Neural cell (in vitro differentiated cells): ENCODE measurements around the gene KIT. TPM values are rescaled to one million over a fixed set of nuclear protein-coding genes. Genes with fewer than 3 reads are reported as not detected.
"Not testable (repeated sequence)": the region's sequence is repeated elsewhere in the genome, so short reads cannot be mapped to it uniquely, and the experiment has no call there.

Experiments used
- H2AFZ ChIP-seq: fragments of 200-600, 300-800 bp; sonication (generic), shearing (Covaris generic); 2 replicates; pipeline ENCODE4 v1.6.0; 2014; ENCODE audit warnings: low read depth, mild to moderate bottlenecking, antibody characterized with exemption, low read length, moderate library complexity
- H3F3A ChIP-seq: fragments of 200-600 bp; shearing (Covaris generic); 2 replicates; pipeline ENCODE4 v1.6.1; 2016; ENCODE audit warnings: mild to moderate bottlenecking, moderate library complexity, mixed read lengths, antibody characterized with exemption, low read length; ENCODE audit not compliant: insufficient read depth, poor library complexity, severe bottlenecking
- H3K27ac ChIP-seq: fragments of 200-600, 300-800 bp; sonication (generic), shearing (Covaris generic); 2 replicates; pipeline ENCODE4 v1.5.1; 2014; ENCODE audit warnings: mild to moderate bottlenecking, low read length, moderate library complexity
- H3K27me3 ChIP-seq: fragments of 300-800, 200-600 bp; sonication (generic), shearing (Covaris generic); 2 replicates; pipeline ENCODE4 v1.6.0; 2014; ENCODE audit warnings: mild to moderate bottlenecking, low read depth, low read length, moderate library complexity; ENCODE audit not compliant: insufficient read depth
- H3K36me3 ChIP-seq: fragments of 300-800, 200-600 bp; sonication (generic), shearing (Covaris generic); 2 replicates; pipeline ENCODE4 v1.5.1; 2014; ENCODE audit warnings: mild to moderate bottlenecking, antibody characterized with exemption, low read length, moderate library complexity; ENCODE audit not compliant: insufficient read depth
- H3K4me2 ChIP-seq: fragments of 300-800, 200-600 bp; sonication (generic), shearing (Covaris generic); 2 replicates; pipeline ENCODE4 v1.6.0; 2014; ENCODE audit warnings: mild to moderate bottlenecking, low read length
- H3K4me3 ChIP-seq: fragments of 300-800, 200-600 bp; sonication (generic), shearing (Covaris generic); 2 replicates; pipeline ENCODE4 v1.5.1; 2014; ENCODE audit warnings: mild to moderate bottlenecking, low read length, moderate library complexity
- H3K79me2 ChIP-seq: fragments of 200-600 bp; shearing (Covaris generic); replicated peaks from 2 replicates; pipeline ENCODE4 v1.6.0; 2014; ENCODE audit warnings: mild to moderate bottlenecking, low read length, moderate library complexity; ENCODE audit not compliant: insufficient read depth
- H3K9ac ChIP-seq: fragments of 300-800, 200-600 bp; sonication (generic), shearing (Covaris generic); 2 replicates; pipeline ENCODE4 v1.6.1; 2016; ENCODE audit warnings: mild to moderate bottlenecking, low read length, mixed read lengths
- H3K9me2 ChIP-seq: fragments of 200-600 bp; shearing (Covaris generic); 2 replicates; pipeline ENCODE4 v1.6.1; 2016; ENCODE audit warnings: mild to moderate bottlenecking, low read length, mixed read lengths; ENCODE audit not compliant: insufficient read depth
- H3K9me3 ChIP-seq: fragments of 200-600, 300-800 bp; sonication (generic), shearing (Covaris generic); 2 replicates; pipeline ENCODE4 v1.6.1; 2016; ENCODE audit warnings: mild to moderate bottlenecking, mixed run types, low read length, moderate library complexity, mixed read lengths
- H4K20me1 ChIP-seq: fragments of 200-600 bp; shearing (Covaris generic); 2 replicates; pipeline ENCODE4 v1.6.1; 2016; ENCODE audit warnings: mild to moderate bottlenecking, mixed run types; ENCODE audit not compliant: insufficient read depth
- CTCF ChIP-seq: fragments of 450-650 bp; IDR thresholded peaks from 2 replicates; pipeline ENCODE4 v1.5.1; 2014; ENCODE audit warnings: antibody characterized with exemption, mild to moderate bottlenecking, moderate library complexity; ENCODE audit not compliant: poor library complexity, severe bottlenecking
- EP300 ChIP-seq: fragments of 450-650 bp; conservative IDR thresholded peaks from 2 replicates; pipeline ENCODE4 v1.6.1; 2014; ENCODE audit warnings: antibody characterized with exemption, mild to moderate bottlenecking, moderate library complexity; ENCODE audit not compliant: poor library complexity, severe bottlenecking
- EZH2 ChIP-seq: fragments of 200-600, 300-800 bp; shearing (Covaris generic), sonication (generic); IDR thresholded peaks from 2 replicates; pipeline ENCODE4 v1.6.1; 2014; ENCODE audit warnings: antibody characterized with exemption, low read length, borderline replicate concordance, mild to moderate bottlenecking; ENCODE audit not compliant: insufficient read depth, poor library complexity, severe bottlenecking
- MXI1 ChIP-seq: fragments of 450-650 bp; conservative IDR thresholded peaks from 2 replicates; pipeline ENCODE4 v1.6.1; 2014; ENCODE audit warnings: antibody characterized with exemption, mild to moderate bottlenecking; ENCODE audit not compliant: poor library complexity, severe bottlenecking
- POLR2AphosphoS5 ChIP-seq: IDR thresholded peaks from 2 replicates; pipeline ENCODE4 v1.6.1; 2012
- RAD21 ChIP-seq: fragments of 450-650 bp; conservative IDR thresholded peaks from 2 replicates; pipeline ENCODE4 v1.6.1; 2014; ENCODE audit warnings: antibody characterized with exemption, mild to moderate bottlenecking, moderate library complexity
- REST ChIP-seq: IDR thresholded peaks from 2 replicates; pipeline ENCODE4 v1.6.1; 2012; ENCODE audit warnings: borderline replicate concordance
- SMC3 ChIP-seq: fragments of 450-650 bp; conservative IDR thresholded peaks from 2 replicates; pipeline ENCODE4 v1.6.1; 2014; ENCODE audit warnings: antibody characterized with exemption, mild to moderate bottlenecking, moderate library complexity; ENCODE audit not compliant: poor library complexity
- TAF1 ChIP-seq: IDR thresholded peaks from 2 replicates; pipeline ENCODE4 v1.6.1; 2012; ENCODE audit warnings: low read depth
- polyA plus RNA-seq: library from polyadenylated mRNA; depleted of rRNA; stranded (reverse); fragments of >200 nt; gene quantifications from 2 replicates; pipeline ENCODE4 v1.2.3, GENCODE V29; 2014

Gene KIT
- polyA plus RNA-seq, 1 donor from 2014 or later: 0.95 TPM

- no peak overlapping the region for H3K9ac ChIP-seq
- no peak overlapping the region for H3K4me2 ChIP-seq
- H3K4me3 ChIP-seq: no peak overlapping the region
- H4K20me1 ChIP-seq: no peaks in the 10 kb centered on the region
- no peaks in the 10 kb centered on the region for H3K9me2 ChIP-seq
- H3K36me3 ChIP-seq: no peaks in the 10 kb centered on the region
- H3F3A ChIP-seq: no peaks in the 10 kb centered on the region
- no peaks in the 10 kb centered on the region for H3K9me3 ChIP-seq
- TF ChIP-seq TAF1: no peak
- no peak for TF ChIP-seq EP300
- no peak for TF ChIP-seq REST
- no peak for TF ChIP-seq POLR2AphosphoS5
- no peak for TF ChIP-seq CTCF
- TF ChIP-seq MXI1: no peak
- no peak for TF ChIP-seq RAD21
- TF ChIP-seq SMC3: no peak
- TF ChIP-seq EZH2: no peak
- H3K27ac ChIP-seq: no peak overlapping the region
- H3K27me3 ChIP-seq: no peaks in the 10 kb centered on the region
- no peaks in the 10 kb centered on the region for H3K79me2 ChIP-seq
- no peak overlapping the region for H2AFZ ChIP-seq
These were observed 25.2 kb upstream of the KIT start for GRCh38 chr4:54632537-54632936.

- not testable (repeated sequence) for H3K4me3 ChIP-seq, H3K9me2 ChIP-seq, H3K4me2 ChIP-seq, H3K9me3 ChIP-seq, H2AFZ ChIP-seq, H3K27ac ChIP-seq, H4K20me1 ChIP-seq, H3K36me3 ChIP-seq, H3K79me2 ChIP-seq, H3K9ac ChIP-seq, H3F3A ChIP-seq, H3K27me3 ChIP-seq
These were observed 24.5 kb upstream of the KIT start for GRCh38 chr4:54633102-54633740.

- H3K36me3 ChIP-seq: no peaks in the 10 kb centered on the region
- H3K9me2 ChIP-seq: no peaks in the 10 kb centered on the region
- H3K9me3 ChIP-seq: no peaks in the 10 kb centered on the region
- H3K27me3 ChIP-seq: no peaks in the 10 kb centered on the region
- no peak overlapping the region for H3K27ac ChIP-seq
- TF ChIP-seq TAF1 (no peak), EP300 (no peak), MXI1 (no peak), EZH2 (no peak), SMC3 (no peak), REST (no peak), RAD21 (no peak), CTCF (no peak), POLR2AphosphoS5 (no peak)
- no peaks in the 10 kb centered on the region for H4K20me1 ChIP-seq
- H3K9ac ChIP-seq: no peak overlapping the region
- no peaks in the 10 kb centered on the region for H3F3A ChIP-seq
- no peak overlapping the region for H2AFZ ChIP-seq
- no peak overlapping the region for H3K4me3 ChIP-seq
- H3K79me2 ChIP-seq: no peaks in the 10 kb centered on the region
- H3K4me2 ChIP-seq: no peak overlapping the region
These were observed 22.4 kb upstream of the KIT start for GRCh38 chr4:54635318-54635717.
